Tibial nerve (tissue), 4 donors: ENCODE data around the gene UBXN6. TPM values are rescaled to one million over a fixed set of nuclear protein-coding genes. Genes with fewer than 3 reads are reported as not detected.

Experiments used
- DNase-seq, 2 donors: peaks; one replicate each; pipeline ENCODE4 v3.0.0-alpha.2; 2019; ENCODE audit warnings: low spot score in 2 of 2
- H3K27ac ChIP-seq, 4 donors: fragments of 200-600 bp; sonication (generic) in 3 of 4; one replicate each; pipeline ENCODE4 v1.5.1; 2017 to 2019; ENCODE audit warnings: mild to moderate bottlenecking in 1 of 4
- H3K27me3 ChIP-seq, 2 donors: fragments of 200-600 bp; sonication (generic) in 1 of 2; one replicate each; pipeline versions ENCODE4 v1.5.1 to v1.6.0; 2017 to 2019
- H3K36me3 ChIP-seq, 3 donors: fragments of 200-600 bp; sonication (generic); one replicate each; pipeline ENCODE4 v1.5.1; 2018 to 2019
- H3K4me1 ChIP-seq, 4 donors: fragments of 200-600 bp; sonication (generic) in 3 of 4; one replicate each; pipeline ENCODE4 v1.5.1; 2017 to 2019
- H3K4me3 ChIP-seq, 4 donors: fragments of 200-600 bp; sonication (generic) in 3 of 4; one replicate each; pipeline ENCODE4 v1.5.1; 2017 to 2019; ENCODE audit warnings: mild to moderate bottlenecking in 1 of 4, moderate library complexity in 1 of 4
- H3K9me3 ChIP-seq, 4 donors: fragments of 200-600 bp; sonication (generic) in 3 of 4; one replicate each; pipeline ENCODE4 v1.5.1; 2017 to 2019
- EP300 ChIP-seq, 2 donors: sonication (generic); formaldehyde crosslinking; IDR thresholded peaks; one replicate each; pipeline ENCODE4 v1.6.1; 2017; ENCODE audit warnings: antibody characterized with exemption in 2 of 2, mild to moderate bottlenecking in 1 of 2
- POLR2A ChIP-seq, 2 donors: fragments of 450-650 bp; IDR thresholded peaks; one replicate each; pipeline ENCODE4 v1.6.1; 2017; ENCODE audit warnings: antibody characterized with exemption in 2 of 2, mild to moderate bottlenecking in 2 of 2, moderate library complexity in 2 of 2
- WGBS, 2 donors: methylation state at CpG; one replicate each; pipeline ENCODE4 v1.1.5; 2018; 5-methylcytosine and 5-hydroxymethylcytosine counted together
- total RNA-seq, 4 donors: library from RNA; depleted of rRNA; stranded (reverse); fragments of >200 nt; gene quantifications; one replicate each; pipeline ENCODE4 v1.1.0, GENCODE V29; 2016
- TF ChIP-seq, protein P1 (sequence below), 5 experiments: fragments of 200-600 bp in 3 of 5; fragments of 450-650 bp in 2 of 5; sonication (generic) in 3 of 5; IDR thresholded peaks; one replicate each; pipeline ENCODE4 v1.5.1; 2016 to 2019; ENCODE audit warnings: antibody characterized with exemption in 5 of 5, mild to moderate bottlenecking in 3 of 5, moderate library complexity in 2 of 5

Gene UBXN6
- total RNA-seq, 4 donors from 2014 or later: 84.3 to 101 (median 92.2) TPM

DNA sequence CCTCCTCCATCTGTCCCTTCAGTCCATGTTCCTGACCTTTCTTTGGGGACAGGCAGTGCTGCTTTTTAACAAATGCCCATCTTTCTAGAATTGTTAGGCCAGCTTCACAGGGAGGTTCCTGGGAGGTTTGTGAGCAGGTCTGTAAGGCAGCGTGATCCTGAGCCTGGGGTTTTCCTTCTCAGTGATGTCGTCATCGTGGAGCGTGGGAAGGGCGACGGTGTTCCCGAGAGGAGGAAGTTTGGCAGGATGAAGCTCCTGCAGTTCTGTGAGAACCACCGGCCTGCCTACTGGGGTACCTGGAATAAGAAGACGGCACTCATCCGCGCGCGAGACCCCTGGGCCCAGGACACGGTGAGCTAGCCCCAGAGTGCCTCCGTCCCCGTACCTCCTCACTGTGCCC is 28.3 kb downstream of the UBXN6 start:
- WGBS, 2 donors: 79 to 81% methylated on average over 15 to 16 of the region's 16 CpGs

DNA sequence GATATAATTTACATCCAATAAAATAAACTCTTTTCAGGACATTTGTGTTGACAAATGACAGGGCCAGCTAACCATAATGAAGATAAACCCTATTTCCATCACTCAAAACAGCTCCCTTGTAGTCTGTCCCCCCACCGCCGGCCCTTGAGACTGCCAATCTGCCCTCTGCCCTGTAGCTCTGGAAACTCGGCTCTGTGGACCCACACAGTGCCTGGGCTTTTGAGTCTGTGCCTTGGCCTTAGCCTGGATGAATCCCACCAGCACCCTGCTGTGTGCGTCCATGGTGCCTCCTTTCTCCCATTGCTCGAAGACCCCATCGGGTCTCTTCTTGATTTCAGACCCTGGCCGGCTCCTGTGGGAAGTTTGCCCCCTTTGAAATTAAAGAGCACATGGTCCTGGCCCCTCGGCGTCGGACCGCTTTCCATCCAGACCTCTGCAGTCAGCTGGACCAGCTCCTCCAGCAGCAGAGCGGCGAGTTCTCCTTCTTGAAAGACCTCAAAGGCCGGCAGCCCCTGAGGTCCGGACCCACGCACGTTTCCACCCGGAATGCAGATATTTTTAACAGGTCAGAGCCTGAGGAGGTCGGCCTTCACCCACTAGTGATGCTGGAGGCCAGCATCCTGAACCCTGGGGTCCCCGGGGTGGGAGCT is 29.1 kb downstream of the UBXN6 start:
- Histone ChIP-seq H3K4me3 (no peak overlapping the region), H3K4me1 (no peaks in the 10 kb centered on the region), H3K9me3 (no peaks in the 10 kb centered on the region), H3K27ac (no peak overlapping the region), H3K27me3 (no peaks in the 10 kb centered on the region), H3K36me3 (peaks cover 0 to 70% (median 0%) of the 10 kb centered on the region in 3 donors)
- DNase-seq: no peak
- WGBS, 2 donors: 89% methylated on average over 20 of the region's 20 CpGs
- TF ChIP-seq EP300 (IDR thresholded peaks at IDR 0.05) (no peak), POLR2A (IDR thresholded peaks at IDR 0.05) (no peak)
- TF ChIP-seq, protein P1, sequence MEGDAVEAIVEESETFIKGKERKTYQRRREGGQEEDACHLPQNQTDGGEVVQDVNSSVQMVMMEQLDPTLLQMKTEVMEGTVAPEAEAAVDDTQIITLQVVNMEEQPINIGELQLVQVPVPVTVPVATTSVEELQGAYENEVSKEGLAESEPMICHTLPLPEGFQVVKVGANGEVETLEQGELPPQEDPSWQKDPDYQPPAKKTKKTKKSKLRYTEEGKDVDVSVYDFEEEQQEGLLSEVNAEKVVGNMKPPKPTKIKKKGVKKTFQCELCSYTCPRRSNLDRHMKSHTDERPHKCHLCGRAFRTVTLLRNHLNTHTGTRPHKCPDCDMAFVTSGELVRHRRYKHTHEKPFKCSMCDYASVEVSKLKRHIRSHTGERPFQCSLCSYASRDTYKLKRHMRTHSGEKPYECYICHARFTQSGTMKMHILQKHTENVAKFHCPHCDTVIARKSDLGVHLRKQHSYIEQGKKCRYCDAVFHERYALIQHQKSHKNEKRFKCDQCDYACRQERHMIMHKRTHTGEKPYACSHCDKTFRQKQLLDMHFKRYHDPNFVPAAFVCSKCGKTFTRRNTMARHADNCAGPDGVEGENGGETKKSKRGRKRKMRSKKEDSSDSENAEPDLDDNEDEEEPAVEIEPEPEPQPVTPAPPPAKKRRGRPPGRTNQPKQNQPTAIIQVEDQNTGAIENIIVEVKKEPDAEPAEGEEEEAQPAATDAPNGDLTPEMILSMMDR (IDR thresholded peaks at IDR 0.05): no peak

More for the DNA sequence above, 28.3 kb downstream of the UBXN6 start:
- Histone ChIP-seq H3K4me3 (no peak overlapping the region), H3K9me3 (no peaks in the 10 kb centered on the region), H3K36me3 (peaks cover 0 to 70% (median 0%) of the 10 kb centered on the region in 3 donors), H3K27ac (no peak overlapping the region), H3K4me1 (no peaks in the 10 kb centered on the region), H3K27me3 (no peaks in the 10 kb centered on the region)
- TF ChIP-seq, protein P1 (IDR thresholded peaks at IDR 0.05): no peak
- TF ChIP-seq EP300 (IDR thresholded peaks at IDR 0.05) (no peak), POLR2A (IDR thresholded peaks at IDR 0.05) (no peak)
- DNase-seq: no peak

DNA sequence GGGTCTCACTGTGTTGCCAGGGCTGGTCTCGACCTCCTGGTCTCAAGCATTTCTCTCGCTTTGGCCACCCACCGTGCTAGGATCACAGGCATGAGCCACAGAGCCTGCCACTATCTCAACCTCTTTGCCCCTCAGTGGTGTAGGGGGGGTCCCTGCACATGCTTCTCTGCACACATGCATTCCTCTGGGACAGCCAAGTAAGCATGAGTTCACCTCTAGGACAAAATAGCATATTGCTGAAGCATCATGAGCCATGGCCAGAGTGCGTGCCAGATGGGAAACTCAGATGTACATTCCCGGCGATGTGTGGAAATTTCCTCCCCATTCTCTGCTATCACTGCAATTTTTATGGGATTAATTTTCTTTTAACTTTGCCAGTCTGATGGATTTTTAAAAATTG is 32.1 kb downstream of the UBXN6 start:
- peaks cover 0 to 51% (median 0%) of the 10 kb centered on the region in 3 donors for H3K36me3 ChIP-seq
- no peak for DNase-seq
- 88 to 89% methylated on average over 6 of the region's 6 CpGs for WGBS, 2 donors

DNA sequence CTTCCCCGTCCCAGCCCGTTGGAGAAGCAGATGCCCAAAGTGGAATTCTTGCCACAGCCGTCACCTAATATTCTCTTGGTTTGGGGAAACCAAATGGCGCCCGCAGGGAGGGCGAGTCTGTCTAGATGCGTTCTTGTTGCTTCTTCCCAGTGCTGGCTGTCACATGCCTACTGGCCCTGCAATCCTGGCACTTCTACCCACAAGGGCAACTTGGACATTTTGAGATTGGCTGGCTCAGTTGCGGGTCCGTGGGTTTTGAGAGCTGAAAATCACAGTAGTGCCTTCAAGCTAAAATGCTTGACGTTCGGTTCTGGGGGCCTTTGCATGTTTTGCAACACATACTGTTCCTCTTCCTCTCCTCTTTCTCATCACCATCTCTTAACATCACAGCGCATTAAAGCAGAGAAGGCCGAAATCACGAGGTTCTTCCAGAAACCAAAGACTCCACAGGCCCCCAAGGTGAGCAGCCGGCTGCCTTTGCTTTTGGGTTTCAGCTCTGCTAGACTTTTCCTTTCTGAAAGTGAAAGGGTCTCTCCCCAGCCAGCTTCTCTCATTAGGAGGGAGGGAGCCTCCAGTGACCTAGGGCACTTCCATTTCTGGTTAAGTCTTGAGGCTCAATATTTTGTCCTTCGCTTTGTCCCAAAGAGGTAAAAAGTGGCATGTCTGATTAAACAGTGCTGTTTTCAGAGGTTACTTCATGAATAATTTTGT is 34.0 kb downstream of the UBXN6 start:
- 85 to 88% methylated on average over 16 of the region's 16 CpGs for WGBS, 2 donors
- Histone ChIP-seq H3K4me1 (no peaks in the 10 kb centered on the region), H3K27ac (no peak overlapping the region), H3K36me3 (peaks cover 0 to 33% (median 0%) of the 10 kb centered on the region in 3 donors), H3K27me3 (no peaks in the 10 kb centered on the region), H3K9me3 (no peaks in the 10 kb centered on the region), H3K4me3 (no peak overlapping the region)
- TF ChIP-seq, protein P1 (IDR thresholded peaks at IDR 0.05): no peak
- TF ChIP-seq POLR2A (IDR thresholded peaks at IDR 0.05) (no peak), EP300 (IDR thresholded peaks at IDR 0.05) (no peak)
- DNase-seq: no peak

More for the DNA sequence above, 32.1 kb downstream of the UBXN6 start:
- H3K4me3 ChIP-seq: no peak overlapping the region
- H3K4me1 ChIP-seq: no peaks in the 10 kb centered on the region
- no peaks in the 10 kb centered on the region for H3K27me3 ChIP-seq
- H3K9me3 ChIP-seq: no peaks in the 10 kb centered on the region
- TF ChIP-seq, protein P1 (IDR thresholded peaks at IDR 0.05): no peak
- TF ChIP-seq EP300 (IDR thresholded peaks at IDR 0.05): no peak
- H3K27ac ChIP-seq: no peak overlapping the region

DNA sequence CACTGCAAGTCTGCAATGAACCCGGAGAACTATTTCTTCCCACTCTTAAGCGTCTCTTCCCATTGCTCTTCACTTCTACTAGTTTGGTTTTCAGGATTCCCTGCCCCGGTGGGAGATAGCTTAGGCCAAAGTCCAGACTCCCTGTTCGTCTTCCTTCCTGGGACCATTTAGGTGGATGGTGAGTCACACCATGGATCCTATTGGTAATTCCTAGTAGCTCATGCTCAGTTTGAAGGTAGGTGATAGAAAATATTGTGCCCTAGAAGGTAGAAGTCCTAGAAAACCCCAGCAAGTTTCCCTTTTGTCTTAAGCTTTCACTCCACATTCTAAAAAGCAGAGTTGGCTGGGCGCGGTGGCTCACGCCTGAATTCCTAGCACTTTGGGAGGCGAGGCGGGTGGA is 41.3 kb downstream of the UBXN6 start:
- Histone ChIP-seq H3K9me3 (no peaks in the 10 kb centered on the region), H3K27me3 (no peaks in the 10 kb centered on the region), H3K4me3 (no peak overlapping the region), H3K4me1 (peaks cover 0 to 13% (median 2%) of the 10 kb centered on the region in 4 donors), H3K36me3 (peaks cover 0 to 18% (median 0%) of the 10 kb centered on the region in 3 donors), H3K27ac (no peak overlapping the region)
- DNase-seq: no peak
- WGBS, 2 donors: 89 to 92% methylated on average over 9 of the region's 9 CpGs
- TF ChIP-seq POLR2A (IDR thresholded peaks at IDR 0.05) (no peak), EP300 (IDR thresholded peaks at IDR 0.05) (no peak)
- TF ChIP-seq, protein P1 (IDR thresholded peaks at IDR 0.05): no peak
